SK-N-SH (cell line): Measurements from ENCODE around the gene LENEP.

Experiments used
- EZH2phosphoT487 ChIP-seq: fragments of 200-600 bp; sonication (generic); IDR thresholded peaks from 2 replicates; pipeline ENCODE4 v1.6.1; 2017; ENCODE audit warnings: low read depth, mixed run types, mild to moderate bottlenecking, antibody characterized with exemption, moderate library complexity, borderline replicate concordance
- GATA2 ChIP-seq: sonication (generic); formaldehyde crosslinking; IDR thresholded peaks from 2 replicates; pipeline ENCODE4 v1.5.0; 2020; ENCODE audit warnings: mild to moderate bottlenecking, missing genetic modification reagents
- POLR2AphosphoS5 ChIP-seq: IDR thresholded peaks from 2 replicates; pipeline ENCODE4 v1.6.1; 2012; ENCODE audit warnings: low read depth, low read length
- SMC3 ChIP-seq: IDR thresholded peaks from 2 replicates; pipeline ENCODE4 v1.6.1; 2012; ENCODE audit warnings: low read depth, low read length, improper control_type of control experiment
- YY1 ChIP-seq: IDR thresholded peaks from 2 replicates; pipeline ENCODE4 v1.4.0; 2012; ENCODE audit warnings: low read depth, mild to moderate bottlenecking
- TF ChIP-seq, protein P1 (sequence below): fragments of 200-600 bp; sonication (generic); IDR thresholded peaks from 2 replicates; pipeline ENCODE4 v1.6.1; 2017; ENCODE audit warnings: antibody characterized with exemption, mild to moderate bottlenecking, moderate library complexity

DNA sequence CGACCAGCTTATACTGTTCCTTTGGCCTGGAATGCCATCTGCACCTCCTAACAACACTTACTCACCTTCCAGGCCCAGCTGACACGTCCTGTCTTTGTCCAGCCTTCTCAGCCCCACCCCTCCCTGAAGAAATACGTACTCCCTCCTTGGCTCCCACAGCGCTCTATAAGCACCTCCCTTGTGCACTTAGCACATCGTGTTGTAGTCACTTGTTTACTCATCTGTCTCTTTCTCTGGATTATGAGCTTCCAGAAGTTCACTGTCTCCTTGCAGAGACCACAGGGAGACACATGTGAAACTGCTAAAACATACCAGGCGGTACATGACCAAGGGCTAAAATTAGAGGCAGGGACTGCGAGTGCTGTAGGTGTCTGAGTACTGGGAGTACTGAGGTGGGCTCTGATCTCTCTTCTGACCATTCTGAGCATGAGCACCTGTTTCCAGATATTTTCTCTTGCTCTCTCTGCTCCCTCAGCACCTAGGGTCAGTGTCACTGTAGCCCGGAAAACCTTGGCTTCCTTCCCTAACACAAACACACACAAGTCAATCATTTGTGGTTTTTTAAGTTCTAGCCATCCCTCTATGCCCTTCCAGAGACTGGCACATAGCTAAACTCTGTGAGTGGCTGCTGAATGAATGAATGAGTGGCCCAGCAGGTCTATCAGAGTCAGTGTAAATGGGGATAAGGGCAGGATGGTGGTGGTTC, 45.4 kb downstream of the LENEP start:
- TF ChIP-seq YY1, result no peak
- TF ChIP-seq, protein P1, sequence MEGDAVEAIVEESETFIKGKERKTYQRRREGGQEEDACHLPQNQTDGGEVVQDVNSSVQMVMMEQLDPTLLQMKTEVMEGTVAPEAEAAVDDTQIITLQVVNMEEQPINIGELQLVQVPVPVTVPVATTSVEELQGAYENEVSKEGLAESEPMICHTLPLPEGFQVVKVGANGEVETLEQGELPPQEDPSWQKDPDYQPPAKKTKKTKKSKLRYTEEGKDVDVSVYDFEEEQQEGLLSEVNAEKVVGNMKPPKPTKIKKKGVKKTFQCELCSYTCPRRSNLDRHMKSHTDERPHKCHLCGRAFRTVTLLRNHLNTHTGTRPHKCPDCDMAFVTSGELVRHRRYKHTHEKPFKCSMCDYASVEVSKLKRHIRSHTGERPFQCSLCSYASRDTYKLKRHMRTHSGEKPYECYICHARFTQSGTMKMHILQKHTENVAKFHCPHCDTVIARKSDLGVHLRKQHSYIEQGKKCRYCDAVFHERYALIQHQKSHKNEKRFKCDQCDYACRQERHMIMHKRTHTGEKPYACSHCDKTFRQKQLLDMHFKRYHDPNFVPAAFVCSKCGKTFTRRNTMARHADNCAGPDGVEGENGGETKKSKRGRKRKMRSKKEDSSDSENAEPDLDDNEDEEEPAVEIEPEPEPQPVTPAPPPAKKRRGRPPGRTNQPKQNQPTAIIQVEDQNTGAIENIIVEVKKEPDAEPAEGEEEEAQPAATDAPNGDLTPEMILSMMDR, result no peak
- TF ChIP-seq SMC3, result no peak
- TF ChIP-seq EZH2phosphoT487, result no peak
- no peak for TF ChIP-seq GATA2 (CRISPR knock-in tag)
- no peak for TF ChIP-seq POLR2AphosphoS5
